GM12873 (cell line): ENCODE results near the gene CBLB.

ENCODE experiments used
- CTCF ChIP-seq: IDR thresholded peaks from 2 replicates; pipeline ENCODE4 v1.5.1; 2012; ENCODE audit warnings: low read depth, mild to moderate bottlenecking, moderate library complexity, low read length, control low read depth; ENCODE audit not compliant: insufficient read depth; ENCODE audit errors: missing control alignments

Gene CBLB

GRCh38 chr3:105629718-105630117, 239.1 kb downstream of the CBLB start:
- no peak for TF ChIP-seq CTCF

GRCh38 chr3:105626739-105627138, 242.1 kb downstream of the CBLB start:
- TF ChIP-seq CTCF = no peak

GRCh38 chr3:105622169-105622568, 246.6 kb downstream of the CBLB start:
- TF ChIP-seq CTCF = no peak

GRCh38 chr3:105620236-105620635, 248.6 kb downstream of the CBLB start:
- no peak for TF ChIP-seq CTCF

GRCh38 chr3:105619651-105620050, 249.2 kb downstream of the CBLB start:
- TF ChIP-seq CTCF = no peak

GRCh38 chr3:105618556-105618955, 250.3 kb downstream of the CBLB start:
- no peak for TF ChIP-seq CTCF

- TF ChIP-seq CTCF = no peak
Observed at GRCh38 chr3:105616374-105617121, 252.3 kb downstream of the CBLB start.
